GM04504 (cell line): ENCODE measurements around the gene TANGO2.

ENCODE experiments used
- DNase-seq: peaks from one replicate; pipeline ENCODE4 v3.0.0-alpha.2; 2012; ENCODE audit warnings: low read depth

The TANGO2 gene

GRCh38 chr22:20026996-20027601 lies 6.2 kb downstream of the TANGO2 start:
- no peak for DNase-seq

- no peak for DNase-seq
Observed at GRCh38 chr22:20027966-20028854, 7.3 kb downstream of the TANGO2 start.

DNA sequence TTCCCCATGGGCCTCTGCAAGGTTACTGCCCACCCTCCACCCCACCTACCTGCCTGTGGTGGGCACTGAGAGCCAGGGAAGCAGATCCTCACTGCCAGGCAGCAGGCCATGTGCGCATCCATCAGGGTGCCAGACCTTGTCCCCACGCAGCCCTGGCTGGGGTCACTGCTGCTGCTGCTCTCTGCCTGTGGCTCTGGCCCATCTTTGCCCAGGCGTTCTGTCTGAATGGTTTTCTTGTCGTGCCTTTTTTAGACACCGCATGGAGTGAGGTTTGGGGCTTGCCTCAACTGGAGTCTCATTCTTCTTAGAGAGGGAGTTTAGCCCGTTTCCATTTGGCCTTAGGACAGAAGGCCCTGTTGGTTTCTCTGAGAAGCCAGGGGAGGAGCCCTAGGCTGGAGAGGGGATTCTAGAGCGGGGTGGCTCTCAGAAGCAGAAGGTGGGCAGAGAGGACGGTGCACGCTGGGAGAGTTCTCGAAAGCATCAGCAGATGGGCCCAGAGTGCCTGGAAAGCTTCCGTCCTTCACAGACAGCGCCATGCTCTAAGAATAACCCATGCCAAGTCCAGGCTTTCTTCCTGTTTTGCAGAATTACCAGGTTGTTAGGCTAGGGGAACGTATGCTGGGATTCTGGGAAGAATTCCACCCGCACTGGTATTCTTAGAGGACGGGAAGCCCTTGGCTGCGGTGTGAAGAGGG lies 8.1 kb downstream of the TANGO2 start:
- no peak for DNase-seq

- no peak for DNase-seq
Observed at GRCh38 chr22:20029550-20030225, 8.8 kb downstream of the TANGO2 start.

DNA sequence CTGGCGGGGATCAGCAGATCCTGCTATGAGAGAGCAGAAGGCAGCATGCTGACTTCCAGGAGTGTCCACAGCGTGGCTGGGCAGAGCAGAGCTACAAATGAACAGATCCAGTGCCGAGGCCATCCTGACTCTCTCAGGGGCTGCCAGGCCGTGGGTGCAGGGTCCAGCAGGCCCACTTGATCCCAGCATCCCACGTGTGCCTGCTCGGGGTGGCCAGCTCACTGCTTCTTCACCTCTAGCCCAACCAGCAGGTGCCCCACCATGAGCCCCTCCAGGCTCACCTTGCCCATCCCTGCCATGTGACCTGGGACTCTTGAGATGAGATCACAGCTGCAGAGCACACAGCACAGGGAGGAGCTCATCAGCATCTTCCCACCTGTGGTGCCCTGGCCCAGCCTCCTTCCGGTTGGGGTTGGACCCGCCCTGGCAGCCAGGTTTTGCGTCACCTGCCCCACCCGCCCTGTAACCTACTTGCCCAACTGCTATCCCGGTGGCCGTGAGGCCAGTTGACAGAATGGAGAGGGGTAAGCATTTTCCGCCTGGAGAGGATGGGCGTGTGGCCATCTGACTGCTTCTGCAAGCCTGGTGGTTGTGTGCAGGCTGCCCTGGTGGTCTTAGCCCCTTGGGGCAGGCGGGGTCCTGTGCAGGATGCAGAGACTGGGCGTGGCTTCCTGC lies 11.0 kb downstream of the TANGO2 start:
- DNase-seq, result no peak

GRCh38 chr22:20032407-20032991 lies 11.6 kb downstream of the TANGO2 start:
- DNase-seq, result no peak

- no peak for DNase-seq
Observed at GRCh38 chr22:20033045-20033706, 12.3 kb downstream of the TANGO2 start.

GRCh38 chr22:20034143-20034542 lies 13.2 kb downstream of the TANGO2 start:
- DNase-seq, result no peak

DNA sequence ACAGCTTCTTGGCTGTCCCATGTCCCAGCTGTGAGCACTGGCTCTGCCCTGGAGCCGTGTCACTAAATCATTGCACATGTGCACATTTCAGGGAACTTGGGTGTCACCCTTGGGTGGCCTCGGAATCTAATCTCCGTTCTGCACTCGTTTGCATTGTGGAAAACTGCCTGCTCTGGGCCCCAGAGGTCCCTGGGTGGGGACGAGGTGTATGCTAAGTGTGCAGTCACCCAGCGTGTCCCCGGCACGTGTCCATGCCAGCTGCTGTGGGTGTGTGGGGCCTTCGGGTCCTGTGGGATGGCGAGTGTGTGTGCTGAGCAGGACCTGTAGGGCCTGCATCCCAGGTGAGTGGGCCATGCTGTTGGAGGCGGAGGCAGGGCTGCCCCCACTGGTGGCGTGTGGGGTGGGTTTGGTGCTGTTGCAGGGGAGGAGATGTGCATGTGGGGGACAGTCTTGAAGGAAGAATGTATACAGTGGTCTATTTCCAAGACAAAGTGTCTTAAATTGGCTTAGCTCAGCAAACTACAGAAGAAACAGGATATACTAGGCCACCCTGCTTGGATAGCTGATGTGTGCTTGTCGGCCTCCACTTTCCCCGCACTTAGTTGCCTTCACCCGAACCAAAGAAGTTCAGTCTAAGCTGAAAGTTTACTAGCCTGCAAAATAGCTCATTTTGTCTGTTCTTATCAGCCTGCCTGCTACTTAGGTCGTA lies 14.6 kb downstream of the TANGO2 start:
- no peak for DNase-seq

DNA sequence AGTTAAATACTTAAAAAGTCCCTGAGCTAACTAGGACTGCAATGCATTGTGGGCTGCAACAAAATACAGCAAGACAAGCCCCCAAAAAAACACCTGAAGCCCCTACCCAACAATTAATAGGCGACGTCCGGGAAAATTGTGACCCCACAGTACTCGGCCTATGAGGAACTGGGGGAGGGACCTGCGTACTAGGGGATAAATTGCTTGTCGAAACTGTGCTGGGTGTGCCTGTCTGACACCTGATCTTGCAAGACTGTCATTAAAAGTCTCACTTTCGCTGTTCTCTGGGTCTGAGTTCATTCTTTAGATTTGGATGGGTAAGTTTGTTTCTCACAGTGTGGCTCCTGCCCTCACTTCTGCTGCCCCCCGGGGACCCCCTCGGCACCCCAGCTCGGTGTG lies 15.2 kb downstream of the TANGO2 start:
- DNase-seq, result no peak

DNA sequence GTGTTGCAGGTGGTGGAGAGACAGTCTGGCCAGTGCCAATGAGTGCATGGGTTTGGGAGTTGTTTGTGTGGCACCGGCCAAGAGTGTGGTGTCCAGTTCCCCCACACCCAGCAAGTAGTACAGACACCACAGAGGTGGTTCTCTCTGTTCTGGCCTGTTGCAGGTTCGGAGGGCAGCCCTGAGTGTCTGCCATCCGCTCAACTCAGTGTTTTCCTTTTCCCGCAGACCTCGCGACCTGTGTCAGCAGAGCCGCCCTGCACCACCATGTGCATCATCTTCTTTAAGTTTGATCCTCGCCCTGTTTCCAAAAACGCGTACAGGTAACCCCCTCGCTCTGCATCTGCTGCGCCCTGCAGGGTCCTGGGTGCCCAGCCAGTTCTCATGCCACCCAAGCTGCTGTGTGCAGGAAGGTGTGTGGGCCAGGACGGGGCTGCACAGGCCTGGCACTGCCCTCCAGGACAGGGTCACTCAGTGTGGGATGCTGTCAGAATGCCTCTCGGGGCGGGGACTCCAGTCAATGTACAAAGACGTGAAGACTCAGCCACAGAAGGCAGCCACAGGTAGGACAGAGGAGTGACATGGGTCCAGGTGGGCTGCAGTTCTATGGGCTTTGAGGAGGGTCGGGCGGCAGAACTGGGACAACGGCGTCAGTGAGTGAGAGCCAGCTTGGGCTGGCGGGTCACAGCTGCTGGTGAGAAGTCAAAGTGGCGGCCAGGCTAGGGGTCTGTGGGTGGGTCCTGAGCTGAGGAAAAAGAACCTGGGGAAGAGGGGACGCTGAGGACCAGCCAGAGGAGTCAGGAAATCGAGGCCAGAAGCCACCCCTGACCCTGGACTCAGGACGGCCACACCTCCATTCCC lies 15.9 kb downstream of the TANGO2 start:
- DNase-seq, result no peak

GRCh38 chr22:20037419-20037818 lies 16.5 kb downstream of the TANGO2 start:
- no peak for DNase-seq

DNA sequence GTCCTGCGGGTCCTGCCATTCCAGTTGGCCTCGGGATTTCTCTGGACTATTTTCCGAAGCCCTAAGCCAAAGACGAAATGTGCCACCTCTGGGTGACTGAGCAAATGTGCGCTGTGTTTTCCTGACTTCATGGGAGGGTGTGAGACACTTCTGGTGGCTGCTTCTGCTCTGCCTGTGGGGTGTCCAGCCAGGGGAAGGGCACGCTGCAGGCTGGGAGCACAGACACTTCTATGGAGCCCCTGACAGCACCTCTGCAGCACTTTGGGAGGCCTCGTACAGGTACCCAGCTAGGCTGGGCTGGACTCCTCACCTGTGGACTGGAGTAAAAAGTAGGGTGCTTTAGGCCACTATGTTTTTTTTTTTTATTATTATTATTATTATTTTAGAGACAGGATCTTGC lies 17.7 kb downstream of the TANGO2 start:
- DNase-seq, result no peak

GRCh38 chr22:20039683-20040325 lies 18.9 kb downstream of the TANGO2 start:
- no peak for DNase-seq

DNA sequence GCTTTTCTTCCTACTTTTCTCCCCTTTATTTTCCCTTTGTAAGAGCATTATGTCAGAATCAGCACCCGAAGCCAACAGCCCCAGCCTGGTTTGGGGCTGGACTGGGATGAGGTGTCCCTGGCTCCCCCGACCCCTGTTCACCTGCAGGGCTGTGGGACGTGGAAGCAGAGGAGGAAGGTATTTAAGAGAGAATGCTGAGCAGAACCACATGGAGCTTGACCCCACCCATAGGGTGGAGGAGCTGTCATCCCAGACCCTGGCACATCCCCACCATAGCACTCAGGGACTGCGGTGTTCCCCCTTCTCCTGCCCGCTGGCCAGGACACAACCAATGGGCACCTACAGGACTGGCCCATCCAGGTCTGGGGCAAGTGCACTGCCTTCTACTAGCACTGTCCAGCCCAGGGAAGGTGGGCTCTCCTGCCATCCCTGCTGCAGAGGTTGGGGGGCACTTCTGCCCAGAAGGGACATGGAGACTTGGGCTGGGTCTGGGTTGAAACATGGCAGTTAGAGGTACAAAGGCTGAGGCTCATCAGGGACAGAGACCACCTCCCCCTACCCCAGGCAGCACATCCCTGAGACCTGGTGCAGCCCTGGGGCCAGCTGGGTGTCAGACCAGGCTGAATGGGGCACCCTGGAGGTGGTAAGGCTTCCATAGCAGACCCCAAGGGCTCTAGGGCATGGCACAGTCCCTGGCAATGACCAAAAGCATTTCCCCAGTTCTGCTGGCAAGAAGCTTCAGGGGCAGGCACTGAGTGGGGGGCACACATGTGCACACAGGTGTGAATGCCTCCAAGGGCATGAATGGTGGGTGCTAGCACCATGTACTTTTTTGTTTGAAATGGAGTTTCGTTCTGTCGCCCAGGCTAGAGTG lies 19.7 kb downstream of the TANGO2 start:
- no peak for DNase-seq

GRCh38 chr22:20043057-20043996 lies 22.4 kb downstream of the TANGO2 start:
- DNase-seq, result no peak

DNA sequence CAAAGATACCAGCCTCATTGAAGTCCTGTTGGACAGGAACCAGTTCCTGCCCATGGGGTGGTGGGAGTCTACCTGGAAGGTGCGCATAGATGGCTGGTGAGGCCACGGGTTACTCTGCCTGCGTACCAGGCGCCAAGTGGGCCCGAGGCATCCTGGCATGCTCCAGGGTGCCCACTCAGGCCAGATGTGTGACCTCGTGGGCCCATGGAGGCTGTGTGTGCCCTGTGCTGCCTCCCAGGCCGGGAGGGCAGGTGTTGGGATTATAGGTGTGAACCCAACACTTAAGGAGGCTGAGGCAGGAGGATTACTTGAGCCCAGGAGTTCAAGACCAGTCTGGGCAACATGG lies 23.1 kb downstream of the TANGO2 start:
- no peak for DNase-seq
